Measurements from ENCODE around the gene B4GALT1. TPM values are rescaled to one million over a fixed set of nuclear protein-coding genes. Genes with fewer than 3 reads are reported as not detected.

B4GALT1 gene
- total and polyA plus RNA-seq, 2 donors (not counting 3 experiments of a cell fraction or from before 2014, with no cell fraction given), result 61.4 to 66.5 TPM

DNA sequence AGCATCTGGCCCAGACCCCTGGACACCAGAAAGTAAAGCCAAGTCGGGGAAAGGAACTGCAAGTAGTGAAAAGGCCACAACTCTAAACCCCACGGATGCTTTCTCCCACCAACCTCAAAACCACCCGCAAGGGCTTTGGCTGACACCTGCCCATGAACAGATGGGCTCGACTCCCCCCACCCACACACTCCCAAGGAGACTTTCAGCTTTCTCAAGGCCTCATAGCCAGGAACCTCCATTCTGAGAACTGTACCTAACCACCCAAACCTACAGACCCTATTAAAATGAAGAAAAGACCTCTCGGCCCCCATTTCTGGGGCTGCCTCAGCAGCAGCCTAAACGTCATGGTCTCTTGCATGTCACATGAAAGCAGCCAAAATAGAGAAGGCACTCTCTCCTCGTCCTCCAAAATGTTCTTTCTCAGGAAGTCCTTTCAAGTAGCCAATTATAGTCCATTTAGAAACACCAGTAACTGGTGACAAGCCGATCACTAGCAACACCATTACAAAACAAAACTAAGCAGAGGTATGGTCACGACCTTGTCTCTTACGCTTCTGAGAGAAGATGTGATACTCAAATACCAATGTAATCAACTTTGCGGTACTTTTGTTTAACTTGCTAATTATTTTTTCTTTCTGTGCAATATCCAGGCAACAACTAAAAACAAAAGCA lies 2.9 kb downstream of the B4GALT1 start:
- H2AFZ ChIP-seq (ENCODE audit: low read depth, low read length), result no peak overlapping the region
- CTCF ChIA-PET, result no interaction called here
- DNase-seq (ENCODE audit: low read depth, low spot score) (no peak), FAIRE-seq (no peak)
- no peaks in the 10 kb centered on the region for H3K9me3 ChIP-seq (replicated peaks; ENCODE audit: control insufficient read depth, insufficient read depth, low read length)
- H3K27ac ChIP-seq (ENCODE audit: insufficient read depth, low read depth, low read length), result no peak overlapping the region
- peaks cover 66% of the 10 kb centered on the region for H3K79me2 ChIP-seq (ENCODE audit: control insufficient read depth, insufficient read depth, low read length)
- no peaks in the 10 kb centered on the region for H3K36me3 ChIP-seq (ENCODE audit: control insufficient read depth in 2 of 2, extremely low read depth in 1 of 2, insufficient read depth in 2 of 2, low read length in 2 of 2)
- dilution Hi-C loops (cut with MboI; ENCODE audit: extremely low pct_ligation_motif_present, low sequenced_read_pairs), result no loop called here
- peaks cover 55% of the 10 kb centered on the region for H3K4me1 ChIP-seq (ENCODE audit: control insufficient read depth, extremely low read depth, insufficient read depth, low read length)
- H3K9me1 ChIP-seq (replicated peaks; ENCODE audit: control insufficient read depth, extremely low read depth, insufficient read depth, low read length), result no peaks in the 10 kb centered on the region
- POLR2A ChIA-PET, result no interaction called here
- H4K20me1 ChIP-seq (replicated peaks; ENCODE audit: control insufficient read depth, extremely low read depth, insufficient read depth, low read length), result no peaks in the 10 kb centered on the region
- no peak for TF ChIP-seq POLR2A (IDR thresholded peaks at IDR 0.05; ENCODE audit: low read depth, low read length)
- TF ChIP-seq, protein P1, sequence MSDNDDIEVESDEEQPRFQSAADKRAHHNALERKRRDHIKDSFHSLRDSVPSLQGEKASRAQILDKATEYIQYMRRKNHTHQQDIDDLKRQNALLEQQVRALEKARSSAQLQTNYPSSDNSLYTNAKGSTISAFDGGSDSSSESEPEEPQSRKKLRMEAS (IDR thresholded peaks at IDR 0.05; ENCODE audit: insufficient read depth, insufficient read length), result no peak
- TF ChIP-seq FOS (IDR thresholded peaks at IDR 0.05; ENCODE audit: borderline replicate concordance, insufficient read depth, low read length), result no peak
- no peak for TF ChIP-seq JUN (IDR thresholded peaks at IDR 0.05; ENCODE audit: borderline replicate concordance, insufficient read depth, insufficient read length, low read depth)
- no peak for TF ChIP-seq GATA2 (IDR thresholded peaks at IDR 0.05; ENCODE audit: insufficient read depth, insufficient read length, low read depth, low read length)
- TF ChIP-seq EZH2 (IDR thresholded peaks at IDR 0.05; ENCODE audit: borderline replicate concordance, low read depth, low read length, severe bottlenecking), result no peak
- TF ChIP-seq MYC (IDR thresholded peaks at IDR 0.05; ENCODE audit: low read depth, low read length), result no peak
- TF ChIP-seq, protein P2, sequence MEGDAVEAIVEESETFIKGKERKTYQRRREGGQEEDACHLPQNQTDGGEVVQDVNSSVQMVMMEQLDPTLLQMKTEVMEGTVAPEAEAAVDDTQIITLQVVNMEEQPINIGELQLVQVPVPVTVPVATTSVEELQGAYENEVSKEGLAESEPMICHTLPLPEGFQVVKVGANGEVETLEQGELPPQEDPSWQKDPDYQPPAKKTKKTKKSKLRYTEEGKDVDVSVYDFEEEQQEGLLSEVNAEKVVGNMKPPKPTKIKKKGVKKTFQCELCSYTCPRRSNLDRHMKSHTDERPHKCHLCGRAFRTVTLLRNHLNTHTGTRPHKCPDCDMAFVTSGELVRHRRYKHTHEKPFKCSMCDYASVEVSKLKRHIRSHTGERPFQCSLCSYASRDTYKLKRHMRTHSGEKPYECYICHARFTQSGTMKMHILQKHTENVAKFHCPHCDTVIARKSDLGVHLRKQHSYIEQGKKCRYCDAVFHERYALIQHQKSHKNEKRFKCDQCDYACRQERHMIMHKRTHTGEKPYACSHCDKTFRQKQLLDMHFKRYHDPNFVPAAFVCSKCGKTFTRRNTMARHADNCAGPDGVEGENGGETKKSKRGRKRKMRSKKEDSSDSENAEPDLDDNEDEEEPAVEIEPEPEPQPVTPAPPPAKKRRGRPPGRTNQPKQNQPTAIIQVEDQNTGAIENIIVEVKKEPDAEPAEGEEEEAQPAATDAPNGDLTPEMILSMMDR (IDR thresholded peaks at IDR 0.05; ENCODE audit: extremely low read depth in 1 of 2, insufficient read depth in 1 of 2, low read depth in 1 of 2, low read length in 2 of 2), result no peak
- TF ChIP-seq POLR2AphosphoS5 (IDR thresholded peaks at IDR 0.05; ENCODE audit: insufficient read depth, low read depth, low read length), result no peak
- H3K9ac ChIP-seq (replicated peaks; ENCODE audit: extremely low read depth, insufficient read depth, low read length), result no peak overlapping the region
- no TSS peak for BruUV-seq (replicated peaks)
- peak overlapping the region; percentile 70 for H3K4me2 ChIP-seq (ENCODE audit: insufficient read depth, low read length)
- peak overlapping the region in 1 of 3 experiments; percentile 17 for H3K4me3 ChIP-seq (replicated peaks in 1 of 3; ENCODE audit: insufficient read depth in 1 of 3, low read depth in 1 of 3, low read length in 3 of 3)
- intact Hi-C loops (cut with micrococcal nuclease), result no loop called here
- H3K27me3 ChIP-seq (ENCODE audit: control insufficient read depth in 2 of 2, insufficient read depth in 2 of 2, low read length in 2 of 2), result no peaks in the 10 kb centered on the region

All from endothelial cell of umbilical vein (primary cell).